Measurements from ENCODE around the gene ANKMY2.

Gene ANKMY2

GRCh38 chr7:16587790-16588189, 57.8 kb downstream of the ANKMY2 start:
- Histone ChIP-seq H3K9ac (no peak overlapping the region), H3K4me1 (peaks cover 6% of the 10 kb centered on the region), H3K4me3 (ENCODE audit: low read depth, low read length) (no peak overlapping the region), H3K27ac (no peak overlapping the region), H2AFZ (no peak overlapping the region), H3K36me3 (ENCODE audit: control insufficient read depth, insufficient read depth, low read length) (no peaks in the 10 kb centered on the region), H3K9me3 (ENCODE audit: control insufficient read depth, low read length) (no peaks in the 10 kb centered on the region), H3K4me2 (ENCODE audit: low read length) (no peak overlapping the region), H3K79me2 (no peaks in the 10 kb centered on the region), H3K27me3 (ENCODE audit: control insufficient read depth, insufficient read depth, low read length) (no peaks in the 10 kb centered on the region)
- TF ChIP-seq CTCF (IDR thresholded peaks at IDR 0.05), result no peak

GRCh38 chr7:16587129-16587528, 58.4 kb downstream of the ANKMY2 start:
- Histone ChIP-seq H3K4me1 (peaks cover 6% of the 10 kb centered on the region), H3K4me3 (ENCODE audit: low read depth, low read length) (no peak overlapping the region), H3K27ac (no peak overlapping the region), H3K9ac (no peak overlapping the region), H3K36me3 (ENCODE audit: control insufficient read depth, insufficient read depth, low read length) (no peaks in the 10 kb centered on the region), H3K27me3 (ENCODE audit: control insufficient read depth, insufficient read depth, low read length) (no peaks in the 10 kb centered on the region), H3K4me2 (ENCODE audit: low read length) (no peak overlapping the region), H3K79me2 (no peaks in the 10 kb centered on the region), H2AFZ (no peak overlapping the region), H3K9me3 (ENCODE audit: control insufficient read depth, low read length) (no peaks in the 10 kb centered on the region)
- no peak for TF ChIP-seq CTCF (IDR thresholded peaks at IDR 0.05)

- H3K4me2 ChIP-seq (ENCODE audit: low read length), result no peak overlapping the region
- H3K4me1 ChIP-seq, result peaks cover 6% of the 10 kb centered on the region
- H3K36me3 ChIP-seq (ENCODE audit: control insufficient read depth, insufficient read depth, low read length), result no peaks in the 10 kb centered on the region
- no peak overlapping the region for H3K4me3 ChIP-seq (ENCODE audit: low read depth, low read length)
- no peaks in the 10 kb centered on the region for H3K27me3 ChIP-seq (ENCODE audit: control insufficient read depth, insufficient read depth, low read length)
- H3K79me2 ChIP-seq, result no peaks in the 10 kb centered on the region
- H3K9ac ChIP-seq, result no peak overlapping the region
- H2AFZ ChIP-seq, result no peak overlapping the region
- H3K27ac ChIP-seq, result no peak overlapping the region
- TF ChIP-seq CTCF (IDR thresholded peaks at IDR 0.05), result no peak
- no peaks in the 10 kb centered on the region for H3K9me3 ChIP-seq (ENCODE audit: control insufficient read depth, low read length)
These were observed 59.3 kb downstream of the ANKMY2 start for GRCh38 chr7:16586081-16586874.

- TF ChIP-seq CTCF (IDR thresholded peaks at IDR 0.05), result no peak
These were observed 60.0 kb downstream of the ANKMY2 start for GRCh38 chr7:16585540-16585939.

GRCh38 chr7:16583834-16584233, 61.7 kb downstream of the ANKMY2 start:
- TF ChIP-seq CTCF (IDR thresholded peaks at IDR 0.05), result no peak
- no peaks in the 10 kb centered on the region for H3K27me3 ChIP-seq (ENCODE audit: control insufficient read depth, insufficient read depth, low read length)
- H3K9me3 ChIP-seq (ENCODE audit: control insufficient read depth, low read length), result no peaks in the 10 kb centered on the region
- H3K36me3 ChIP-seq (ENCODE audit: control insufficient read depth, insufficient read depth, low read length), result no peaks in the 10 kb centered on the region
- H3K79me2 ChIP-seq, result no peaks in the 10 kb centered on the region
- H3K27ac ChIP-seq, result no peak overlapping the region
- H3K9ac ChIP-seq, result no peak overlapping the region
- no peak overlapping the region for H2AFZ ChIP-seq
- H3K4me3 ChIP-seq (ENCODE audit: low read depth, low read length), result no peak overlapping the region
- no peak overlapping the region for H3K4me2 ChIP-seq (ENCODE audit: low read length)
- no peaks in the 10 kb centered on the region for H3K4me1 ChIP-seq

More at GRCh38 chr7:16585540-16585939, 60.0 kb downstream of the ANKMY2 start:
- no peaks in the 10 kb centered on the region for H3K36me3 ChIP-seq (ENCODE audit: control insufficient read depth, insufficient read depth, low read length)
- peaks cover 6% of the 10 kb centered on the region for H3K4me1 ChIP-seq
- no peak overlapping the region for H3K4me2 ChIP-seq (ENCODE audit: low read length)
- H3K9me3 ChIP-seq (ENCODE audit: control insufficient read depth, low read length), result no peaks in the 10 kb centered on the region
- H3K4me3 ChIP-seq (ENCODE audit: low read depth, low read length), result no peak overlapping the region
- H3K79me2 ChIP-seq, result no peaks in the 10 kb centered on the region
- H2AFZ ChIP-seq, result no peak overlapping the region
- no peak overlapping the region for H3K9ac ChIP-seq
- no peaks in the 10 kb centered on the region for H3K27me3 ChIP-seq (ENCODE audit: control insufficient read depth, insufficient read depth, low read length)
- no peak overlapping the region for H3K27ac ChIP-seq

Measured in parathyroid adenoma (tissue), 2 donors.